NCI-H1436 (cell line): ENCODE data around the gene COLEC12.

Experiments used
- DNase-seq: peaks from one replicate; lab custom pipeline; 2025; lab: John Stamatoyannopoulos, UW

COLEC12 gene

GRCh38 chr18:505483-506122 lies 5.1 kb upstream of the COLEC12 start:
- no peak for DNase-seq

- no peak for DNase-seq
These were observed 859 bp upstream of the COLEC12 start for GRCh38 chr18:501406-501714.

GRCh38 chr18:499776-500631 lies 497 bp downstream of the COLEC12 start:
- DNase-seq: no peak

- no peak for DNase-seq
These were observed 1.3 kb downstream of the COLEC12 start for GRCh38 chr18:498931-499775.

- no peak for DNase-seq
These were observed 2.8 kb downstream of the COLEC12 start for GRCh38 chr18:497688-498087.

GRCh38 chr18:495452-495851 lies 5.0 kb downstream of the COLEC12 start:
- DNase-seq: no peak

GRCh38 chr18:495017-495416 lies 5.5 kb downstream of the COLEC12 start:
- no peak for DNase-seq

GRCh38 chr18:493986-494983 lies 6.2 kb downstream of the COLEC12 start:
- no peak for DNase-seq

GRCh38 chr18:492451-492850 lies 8.1 kb downstream of the COLEC12 start:
- DNase-seq: no peak

- DNase-seq: no peak
These were observed 9.9 kb downstream of the COLEC12 start for GRCh38 chr18:490624-491023.

- DNase-seq: no peak
These were observed 10.5 kb downstream of the COLEC12 start for GRCh38 chr18:490024-490366.

- DNase-seq: no peak
These were observed 11.1 kb downstream of the COLEC12 start for GRCh38 chr18:489244-490023.

- no peak for DNase-seq
These were observed 13.4 kb downstream of the COLEC12 start for GRCh38 chr18:486929-487740.

GRCh38 chr18:484749-485464 lies 15.6 kb downstream of the COLEC12 start:
- DNase-seq: no peak

GRCh38 chr18:478681-479080 lies 21.8 kb downstream of the COLEC12 start:
- no peak for DNase-seq

GRCh38 chr18:477565-477964 lies 22.9 kb downstream of the COLEC12 start:
- no peak for DNase-seq

GRCh38 chr18:476251-476664 lies 24.2 kb downstream of the COLEC12 start:
- no peak for DNase-seq

- DNase-seq: no peak
These were observed 25.1 kb downstream of the COLEC12 start for GRCh38 chr18:475202-476031.
